GM19238 (cell line): ENCODE results near the gene C4orf50.
"Not testable (repeated sequence)": the region's sequence is repeated elsewhere in the genome, so short reads cannot be mapped to it uniquely, and the experiment has no call there.

Experiments
- DNase-seq: peaks from one replicate; pipeline ENCODE4 v3.0.0; 2011; ENCODE audit warnings: low spot score; ENCODE audit not compliant: insufficient read length

C4orf50 gene

DNA sequence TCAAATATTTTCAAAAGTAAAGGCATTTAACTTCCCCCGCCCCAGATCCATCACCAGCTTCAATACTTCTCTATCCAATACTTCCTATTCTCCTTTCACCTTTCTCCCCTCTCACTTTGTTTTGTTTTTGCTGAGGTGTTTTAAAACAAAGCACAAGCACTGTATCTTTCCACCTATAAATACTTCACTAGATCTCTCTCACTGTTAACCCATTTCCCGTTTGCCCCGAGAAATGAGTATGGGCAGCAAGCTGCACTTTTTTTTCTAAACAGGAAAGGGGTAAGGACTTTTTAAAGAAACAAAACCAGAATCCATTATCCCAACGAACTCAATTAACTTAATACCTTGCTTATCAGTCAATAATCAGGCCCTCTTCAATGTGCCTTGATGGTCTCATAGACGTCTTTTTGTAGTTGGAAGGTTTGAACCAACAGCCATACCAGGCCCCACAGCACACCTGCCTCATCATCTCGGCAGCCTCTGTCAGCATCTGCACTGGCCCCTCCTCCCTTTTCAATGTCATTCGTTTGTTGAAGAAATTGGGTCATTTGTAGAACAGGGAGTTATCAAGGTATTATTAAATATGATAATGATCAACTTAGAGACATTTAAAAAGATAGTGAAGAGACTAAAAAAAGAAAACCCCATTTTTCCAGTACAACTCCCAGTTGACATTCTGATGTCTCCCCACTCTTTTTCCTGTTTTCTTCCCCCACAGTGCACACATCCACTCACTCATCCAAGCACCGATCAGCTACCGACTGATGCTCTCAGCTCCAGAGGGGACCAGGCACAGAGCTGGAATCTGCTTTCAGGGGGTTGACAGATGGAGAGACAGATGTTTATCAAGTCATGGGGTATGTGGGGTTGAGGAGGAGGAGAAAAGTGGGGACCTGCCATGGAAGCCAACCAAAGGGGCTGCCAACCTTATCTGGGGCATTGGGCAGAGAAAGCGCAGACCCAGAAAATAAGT, 151.1 kb downstream of the C4orf50 start:
- DNase-seq, result no peak

DNA sequence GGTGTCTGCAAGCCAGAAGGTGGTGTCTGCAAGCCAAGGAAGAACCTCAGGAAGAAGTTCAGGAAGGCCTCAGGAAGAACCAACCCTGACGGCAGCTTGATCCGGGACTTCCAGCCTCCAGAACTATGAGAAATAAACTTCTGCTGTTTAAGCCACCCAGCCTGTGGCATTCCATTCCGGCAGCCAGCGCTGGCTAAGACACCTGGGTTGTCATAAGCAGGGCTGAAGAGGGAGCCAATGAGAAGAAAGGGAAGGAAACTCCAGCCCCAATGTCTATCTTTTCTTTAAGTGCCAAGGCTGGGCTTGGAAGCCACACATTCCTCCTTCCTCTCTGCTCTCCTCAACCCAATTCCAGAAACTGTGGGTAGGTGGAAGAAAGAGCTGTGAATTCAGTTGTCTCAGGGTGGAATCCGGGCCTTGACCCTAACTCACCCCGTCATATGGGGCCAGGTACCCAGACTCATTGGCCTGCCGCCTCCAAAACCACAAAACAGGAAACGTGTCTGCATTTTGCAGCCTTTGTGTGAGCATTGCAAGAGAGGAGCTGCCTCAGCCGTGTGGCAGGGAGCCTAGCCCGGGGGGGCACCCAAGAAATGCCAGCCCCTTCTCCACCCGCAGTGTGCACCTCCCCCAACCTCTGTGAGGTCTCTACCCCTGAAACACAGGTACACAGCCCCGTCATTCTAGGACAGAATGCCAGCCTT, 152.2 kb downstream of the C4orf50 start:
- DNase-seq, result no peak

DNA sequence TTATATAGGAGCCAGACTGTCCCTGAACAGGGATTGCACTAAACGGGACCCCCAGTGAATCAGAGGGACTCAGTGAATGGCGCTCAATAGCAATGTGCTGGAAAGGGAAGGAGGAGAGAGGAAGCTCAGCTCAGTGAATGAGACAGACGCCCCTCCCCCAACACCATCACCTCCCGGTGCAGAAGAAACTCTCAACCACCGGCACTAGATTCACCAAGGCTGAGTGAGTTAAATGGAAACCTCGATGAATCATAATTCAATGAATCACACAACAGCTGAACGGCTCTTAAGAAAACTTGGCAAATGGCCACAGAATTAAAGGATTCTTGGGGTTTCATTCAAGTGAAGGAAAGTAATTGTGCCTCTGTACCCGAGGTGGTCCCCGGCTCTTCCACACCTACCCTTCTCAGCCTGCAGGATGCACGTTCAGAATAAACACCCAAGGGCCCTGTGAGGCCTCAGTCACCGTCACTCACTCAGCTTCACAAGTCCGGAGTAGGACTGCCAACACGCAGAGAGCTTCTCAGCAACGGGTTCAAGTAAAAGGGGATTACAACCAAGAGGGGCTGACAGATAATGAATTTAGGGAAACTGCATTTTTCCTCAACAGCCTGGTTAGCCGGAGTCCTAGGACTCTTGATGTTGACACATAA, 154.6 kb downstream of the C4orf50 start:
- no peak for DNase-seq

DNA sequence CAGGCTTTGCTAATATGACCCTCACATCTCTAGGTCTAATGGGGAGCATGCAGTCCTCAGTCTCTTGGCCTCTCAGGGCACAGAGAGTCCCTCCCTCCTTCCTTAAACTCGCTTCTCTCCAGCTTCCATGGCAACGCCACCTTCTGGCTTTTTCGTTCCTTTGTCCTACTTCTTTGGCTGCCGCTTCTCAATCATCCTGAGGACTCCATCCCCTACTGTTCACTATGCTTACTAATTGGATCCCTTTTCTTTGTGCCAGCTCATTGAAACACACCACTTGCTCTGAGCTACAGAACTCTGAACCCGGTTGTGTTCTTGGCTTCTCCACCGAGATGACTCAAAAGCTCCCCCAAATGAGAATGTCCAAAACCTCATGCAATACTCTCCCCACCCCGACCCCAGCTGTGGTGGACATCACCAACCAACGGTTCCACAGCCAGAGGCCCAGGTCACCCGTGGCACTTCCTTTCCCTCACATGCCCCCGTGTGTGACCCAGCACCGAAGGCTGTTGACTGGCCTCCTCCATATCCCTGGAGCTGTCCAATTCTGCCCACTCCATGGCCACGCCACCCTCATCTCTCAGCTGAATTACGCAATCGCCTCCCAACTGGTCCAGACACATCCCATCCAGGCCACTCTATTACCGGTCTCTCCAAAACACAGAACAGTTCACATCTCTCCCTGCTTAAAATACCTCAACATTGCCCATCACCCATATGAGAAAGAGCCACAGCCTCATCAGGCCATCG, 160.0 kb downstream of the C4orf50 start:
- DNase-seq, result no peak

DNA sequence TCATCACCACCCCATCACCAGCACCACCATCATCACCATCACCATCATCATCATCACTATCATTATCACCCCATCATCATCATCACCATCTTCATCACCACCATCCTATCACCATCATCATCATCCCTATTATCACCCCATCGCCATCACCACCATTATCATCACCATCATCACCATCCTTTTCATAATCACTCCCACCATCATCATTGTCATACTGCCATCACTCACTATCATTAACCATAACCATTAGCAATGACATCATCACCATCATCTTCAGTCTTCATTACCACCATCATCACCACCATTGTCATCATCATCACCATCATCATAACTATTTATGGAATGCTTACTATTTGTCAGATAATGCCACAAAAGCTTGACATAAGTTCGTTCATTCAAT, 161.0 kb downstream of the C4orf50 start:
- no peak for DNase-seq

DNA sequence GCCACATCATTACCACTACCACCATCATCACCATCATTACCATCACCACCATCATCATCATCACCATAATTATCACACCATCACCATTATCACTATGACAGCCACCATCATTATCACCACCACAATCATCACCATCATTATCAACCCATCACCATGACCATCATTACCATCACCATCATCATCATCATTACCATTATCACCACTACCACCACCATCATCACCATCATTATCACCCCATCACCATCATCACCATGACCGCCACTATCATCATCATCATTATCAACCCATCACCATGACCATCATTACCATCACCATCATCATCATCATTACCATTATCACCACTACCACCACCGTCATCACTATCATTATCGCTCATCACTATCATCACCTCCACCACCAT, 161.9 kb downstream of the C4orf50 start:
- DNase-seq, result not testable (repeated sequence)

DNA sequence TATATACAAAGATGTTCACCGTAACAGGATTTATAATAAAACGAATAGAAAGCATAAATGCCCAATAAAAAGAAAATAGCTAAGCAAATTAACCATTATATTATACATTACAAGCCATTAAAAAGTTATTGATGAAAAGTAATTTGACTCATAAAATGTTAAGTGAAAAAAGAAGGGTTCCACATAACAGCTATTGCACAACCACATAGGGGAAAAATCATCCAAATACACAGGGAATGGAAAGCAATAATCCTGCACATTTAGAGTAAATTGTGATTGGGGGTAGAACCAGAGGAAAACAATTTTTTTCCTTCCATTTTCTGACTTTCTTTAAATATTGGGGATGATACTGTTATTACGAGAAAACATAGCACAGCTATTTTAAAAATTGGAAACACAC, 163.3 kb downstream of the C4orf50 start:
- DNase-seq, result no peak

DNA sequence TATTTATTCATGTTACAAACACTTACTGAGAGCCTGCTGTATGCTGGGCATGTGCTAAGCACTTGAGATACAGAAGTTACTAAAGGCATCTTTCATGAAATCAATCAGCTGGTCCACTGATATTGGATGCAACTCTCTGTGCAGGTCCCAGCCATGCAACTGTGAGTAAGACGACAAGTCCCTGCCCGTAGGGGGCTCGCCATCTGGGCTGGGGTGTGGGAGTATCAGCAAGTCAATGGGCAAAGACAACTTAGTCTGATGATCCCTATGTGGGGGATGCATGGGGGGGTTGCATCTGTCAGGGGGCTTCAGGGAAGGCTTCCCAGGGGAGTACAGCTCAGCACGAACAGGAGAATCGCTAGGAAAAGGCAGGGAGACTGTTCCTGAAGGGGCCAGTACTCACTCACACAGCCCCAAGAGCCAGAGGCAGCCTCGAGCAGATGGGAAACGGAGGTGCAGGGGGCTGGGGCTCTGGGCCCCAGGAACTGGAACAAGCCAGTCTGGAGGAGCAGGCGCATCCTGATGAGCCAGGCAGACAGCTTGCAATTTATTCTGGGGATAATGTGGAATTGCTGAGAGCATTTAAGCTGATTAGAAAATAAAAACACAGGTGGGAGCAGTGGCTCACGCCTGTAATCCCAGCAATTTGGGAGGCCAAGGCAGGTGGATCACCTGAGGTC, 165.6 kb downstream of the C4orf50 start:
- DNase-seq, result no peak

DNA sequence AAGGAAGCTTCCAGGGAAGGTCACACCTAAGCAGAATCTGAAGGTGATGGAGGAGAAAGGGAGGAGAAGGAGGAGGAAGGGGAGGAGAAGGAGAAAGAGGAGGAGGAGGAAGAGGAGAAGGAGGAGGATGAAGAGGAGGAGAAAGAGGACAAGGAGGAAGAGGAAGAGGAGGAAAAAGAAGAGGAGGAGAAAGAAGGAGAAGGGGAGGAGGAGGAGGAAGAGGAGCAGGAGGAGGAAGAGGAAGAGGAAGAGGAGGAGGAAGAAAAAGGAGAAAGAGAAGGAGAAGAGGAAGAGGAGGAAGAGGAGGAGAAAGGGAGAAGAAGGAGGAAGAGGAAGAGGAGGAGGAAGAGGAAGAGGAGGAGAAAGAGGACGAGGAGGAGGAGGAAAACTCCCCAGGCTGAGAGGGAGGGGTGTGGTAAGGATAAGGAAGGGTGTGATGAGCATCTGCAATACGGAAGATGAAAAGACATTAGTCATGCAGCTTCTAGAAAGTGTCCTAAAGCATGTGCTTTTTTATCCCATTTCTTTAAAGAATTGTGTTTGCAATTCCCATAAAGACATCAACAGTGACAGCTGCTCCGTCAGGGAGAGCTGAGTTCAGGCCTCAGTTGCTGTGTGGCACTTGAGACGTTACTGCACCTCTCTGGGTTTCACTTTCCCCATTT, 166.5 kb downstream of the C4orf50 start:
- DNase-seq, result no peak
